ENCODE data around the gene CTDSP2. TPM values are rescaled to one million over a fixed set of nuclear protein-coding genes. Genes with fewer than 3 reads are reported as not detected.
A peak's percentile ranks its signal among the peaks of the same experiment; 100 is the strongest.

CTDSP2 gene
- total RNA-seq, 4 donors from 2014 or later = 87.5 to 196 (median 128) TPM

- TF ChIP-seq CTCF (IDR thresholded peaks at IDR 0.05) (no peak), POLR2A (IDR thresholded peaks at IDR 0.05) (no peak)
- Histone ChIP-seq H3K27ac (peak overlapping the region; percentile 3 to 68 (median 46)), H3K4me3 (no peak overlapping the region), H3K27me3 (no peaks in the 10 kb centered on the region), H3K36me3 (no peaks in the 10 kb centered on the region), H3K9me3 (no peaks in the 10 kb centered on the region), H3K4me1 (peaks cover 0 to 17% (median 3%) of the 10 kb centered on the region in 4 donors)
- no peak for DNase-seq
Measured at GRCh38 chr12:57868851-57869268, 22.3 kb upstream of the CTDSP2 start.

GRCh38 chr12:57868221-57868620 lies 21.7 kb upstream of the CTDSP2 start:
- TF ChIP-seq CTCF (IDR thresholded peaks at IDR 0.05) (no peak), POLR2A (IDR thresholded peaks at IDR 0.05) (no peak)
- Histone ChIP-seq H3K4me1 (peaks cover 0 to 17% (median 3%) of the 10 kb centered on the region in 4 donors), H3K27ac (peak overlapping the region; percentile 3 to 68 (median 46))

GRCh38 chr12:57866308-57867019 lies 19.9 kb upstream of the CTDSP2 start:
- peak overlapping the region in 1 of 4 donors; percentile 92 for H3K27ac ChIP-seq
- TF ChIP-seq POLR2A (IDR thresholded peaks at IDR 0.05) (no peak), CTCF (IDR thresholded peaks at IDR 0.05) (no peak)
- peaks cover 0 to 17% (median 3%) of the 10 kb centered on the region in 4 donors for H3K4me1 ChIP-seq
- no peak for DNase-seq
- no peaks in the 10 kb centered on the region for H3K9me3 ChIP-seq
- no peak overlapping the region for H3K4me3 ChIP-seq
- no peaks in the 10 kb centered on the region for H3K27me3 ChIP-seq
- no peaks in the 10 kb centered on the region for H3K36me3 ChIP-seq

More at GRCh38 chr12:57868221-57868620, 21.7 kb upstream of the CTDSP2 start:
- Histone ChIP-seq H3K9me3 (no peaks in the 10 kb centered on the region), H3K27me3 (no peaks in the 10 kb centered on the region), H3K4me3 (no peak overlapping the region), H3K36me3 (no peaks in the 10 kb centered on the region)
- no peak for DNase-seq

GRCh38 chr12:57865084-57865751 lies 18.7 kb upstream of the CTDSP2 start:
- Histone ChIP-seq H3K36me3 (no peaks in the 10 kb centered on the region), H3K4me1 (peaks cover 0 to 17% (median 3%) of the 10 kb centered on the region in 4 donors), H3K4me3 (peak overlapping the region; percentile 56 to 72 (median 62)), H3K27me3 (no peaks in the 10 kb centered on the region), H3K27ac (peak overlapping the region; percentile 72 to 92 (median 84)), H3K9me3 (no peaks in the 10 kb centered on the region)
- TF ChIP-seq CTCF (IDR thresholded peaks at IDR 0.05) (no peak), POLR2A (IDR thresholded peaks at IDR 0.05) (peak; percentile 43 to 55)
- DNase-seq = peak; percentile 31 to 85 (median 81)

GRCh38 chr12:57864442-57865083 lies 18.0 kb upstream of the CTDSP2 start:
- peak overlapping the region; percentile 56 to 72 (median 62) for H3K4me3 ChIP-seq
- no peaks in the 10 kb centered on the region for H3K27me3 ChIP-seq
- H3K36me3 ChIP-seq = no peaks in the 10 kb centered on the region
- TF ChIP-seq POLR2A (IDR thresholded peaks at IDR 0.05) = no peak
- TF ChIP-seq CTCF (IDR thresholded peaks at IDR 0.05) = no peak
- no peak for DNase-seq
- peaks cover 0 to 17% (median 3%) of the 10 kb centered on the region in 4 donors for H3K4me1 ChIP-seq
- no peaks in the 10 kb centered on the region for H3K9me3 ChIP-seq
- H3K27ac ChIP-seq = peak overlapping the region; percentile 72 to 92 (median 84)
